ENCODE data around the gene GMPPB. TPM values are rescaled to one million over a fixed set of nuclear protein-coding genes. Genes with fewer than 3 reads are reported as not detected.
"Not testable (repeated sequence)": the region's sequence is repeated elsewhere in the genome, so short reads cannot be mapped to it uniquely, and the experiment has no call there.

GMPPB gene
- total and polyA plus RNA-seq, 8 donors, result 14.4 to 81.7 (median 34.9) TPM

DNA sequence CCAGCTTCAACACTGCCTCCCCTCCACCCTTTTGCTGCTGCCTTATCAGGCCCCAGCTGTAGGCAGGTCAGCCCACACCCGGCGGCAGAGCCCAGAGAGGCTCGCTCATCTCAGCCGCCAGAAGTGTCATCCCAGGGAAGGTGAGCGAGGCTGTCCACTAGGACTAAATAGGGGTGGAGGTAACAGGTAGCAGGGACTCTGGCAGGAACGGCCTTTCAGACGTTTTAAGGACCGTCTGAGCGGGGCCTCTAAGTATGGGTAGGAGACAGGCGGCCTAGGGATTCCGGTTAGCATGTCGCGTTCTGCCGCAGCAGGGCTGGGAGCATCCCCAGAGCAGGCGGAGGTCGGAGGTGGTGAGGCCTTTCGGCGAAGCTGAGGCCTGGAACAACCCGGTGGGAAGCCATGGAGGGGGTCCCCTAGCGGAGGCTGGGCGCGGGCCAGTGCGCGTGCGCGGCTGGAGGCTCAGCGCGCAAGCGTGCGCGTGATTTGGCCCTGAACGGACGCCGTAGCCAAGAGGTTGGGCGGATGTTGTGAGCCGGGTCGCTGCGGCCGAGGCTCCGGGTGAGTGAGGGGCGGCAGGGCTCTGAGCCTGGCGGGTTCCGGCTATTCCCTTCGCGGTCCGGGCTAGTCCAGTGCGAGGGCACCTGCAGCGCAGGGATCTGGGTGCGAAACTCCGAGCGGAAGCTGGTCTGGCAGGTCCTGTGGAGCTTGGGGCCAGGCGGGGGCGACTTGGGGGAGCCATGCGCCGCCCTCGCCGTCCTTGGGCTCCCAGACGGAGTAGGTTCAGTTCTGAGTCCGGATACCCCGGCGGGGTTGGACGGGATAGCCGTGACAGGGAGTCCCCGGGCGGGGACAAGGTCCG is 34.5 kb downstream of the GMPPB start, which contains the start of the genes MST1 and RNF123:
Gene MST1 (minus strand): TSS at position 429 of the 862 bp plus-strand sequence. CDS start 783 bp downstream, outside the sequence.
Gene RNF123 (plus strand): TSS at position 512 of the 862 bp plus-strand sequence. CDS start 1,609 bp downstream, outside the sequence.
- H3K36me3 ChIP-seq, result peaks cover 2 to 10% (median 6%) of the 10 kb centered on the region in 4 donors
- peak; percentile 90 to 98 for DNase-seq
- intact Hi-C loops (cut with DNase I; ENCODE audit: low total_unique reads), result no loop called here
- peaks cover 0 to 22% (median 0%) of the 10 kb centered on the region in 3 donors for H3K27me3 ChIP-seq
- H3K4me3 ChIP-seq, result peak within 1 kb of the TSS; percentile 71 to 95 (median 83)
- WGBS, 5 donors, result 1 to 2% (median 1%) methylated on average over 26 to 66 of the region's 66 CpGs
- peak within 1 kb of the TSS; percentile 77 to 91 (median 88) for H3K27ac ChIP-seq
- H3K9me3 ChIP-seq, result no peaks in the 10 kb centered on the region
- peak; percentile 62 to 96 (median 73) for TF ChIP-seq POLR2AphosphoS5 (IDR thresholded peaks at IDR 0.05)
- TF ChIP-seq EP300 (IDR thresholded peaks at IDR 0.05), result no peak
- TF ChIP-seq, protein P1, sequence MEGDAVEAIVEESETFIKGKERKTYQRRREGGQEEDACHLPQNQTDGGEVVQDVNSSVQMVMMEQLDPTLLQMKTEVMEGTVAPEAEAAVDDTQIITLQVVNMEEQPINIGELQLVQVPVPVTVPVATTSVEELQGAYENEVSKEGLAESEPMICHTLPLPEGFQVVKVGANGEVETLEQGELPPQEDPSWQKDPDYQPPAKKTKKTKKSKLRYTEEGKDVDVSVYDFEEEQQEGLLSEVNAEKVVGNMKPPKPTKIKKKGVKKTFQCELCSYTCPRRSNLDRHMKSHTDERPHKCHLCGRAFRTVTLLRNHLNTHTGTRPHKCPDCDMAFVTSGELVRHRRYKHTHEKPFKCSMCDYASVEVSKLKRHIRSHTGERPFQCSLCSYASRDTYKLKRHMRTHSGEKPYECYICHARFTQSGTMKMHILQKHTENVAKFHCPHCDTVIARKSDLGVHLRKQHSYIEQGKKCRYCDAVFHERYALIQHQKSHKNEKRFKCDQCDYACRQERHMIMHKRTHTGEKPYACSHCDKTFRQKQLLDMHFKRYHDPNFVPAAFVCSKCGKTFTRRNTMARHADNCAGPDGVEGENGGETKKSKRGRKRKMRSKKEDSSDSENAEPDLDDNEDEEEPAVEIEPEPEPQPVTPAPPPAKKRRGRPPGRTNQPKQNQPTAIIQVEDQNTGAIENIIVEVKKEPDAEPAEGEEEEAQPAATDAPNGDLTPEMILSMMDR (IDR thresholded peaks at IDR 0.05), result peak in 2 of 7 experiments; percentile 23 to 37
- TF ChIP-seq POLR2A (IDR thresholded peaks at IDR 0.05), result no peak
- H3K4me1 ChIP-seq, result peaks cover 26 to 52% (median 49%) of the 10 kb centered on the region in 4 donors

GRCh38 chr3:49688338-49689045 is 35.3 kb downstream of the GMPPB start:
- H3K27me3 ChIP-seq, result peaks cover 0 to 22% (median 0%) of the 10 kb centered on the region in 3 donors
- DNase-seq; H3K9me3 ChIP-seq; intact Hi-C loops (cut with DNase I; ENCODE audit: low total_unique reads): not testable (repeated sequence)
- 48 to 72% (median 67%) methylated on average over 3 to 7 of the region's 7 CpGs for WGBS, 5 donors
- H3K36me3 ChIP-seq, result peaks cover 5 to 17% (median 14%) of the 10 kb centered on the region in 4 donors
- peaks cover 26 to 52% (median 49%) of the 10 kb centered on the region in 4 donors for H3K4me1 ChIP-seq
- peak overlapping the region; percentile 71 to 95 (median 83) for H3K4me3 ChIP-seq
- peak overlapping the region in 4 of 5 donors; percentile 77 to 91 (median 86) for H3K27ac ChIP-seq

GRCh38 chr3:49687424-49687795 is 36.3 kb downstream of the GMPPB start:
- H3K27ac ChIP-seq; intact Hi-C loops (cut with DNase I; ENCODE audit: low total_unique reads); H3K9me3 ChIP-seq; DNase-seq: not testable (repeated sequence)
- Histone ChIP-seq H3K4me3 (peak overlapping the region in 1 of 4 donors; percentile 55), H3K27me3 (peaks cover 0 to 22% (median 0%) of the 10 kb centered on the region in 3 donors), H3K4me1 (peaks cover 26 to 52% (median 49%) of the 10 kb centered on the region in 4 donors), H3K36me3 (peaks cover 16 to 28% (median 25%) of the 10 kb centered on the region in 4 donors)
- 84 to 94% (median 93%) methylated on average over 4 to 12 of the region's 12 CpGs for WGBS, 5 donors

GRCh38 chr3:49686769-49687423 is 36.9 kb downstream of the GMPPB start:
- intact Hi-C loops (cut with DNase I; ENCODE audit: low total_unique reads); H3K9me3 ChIP-seq: not testable (repeated sequence)
- peak; percentile 80 to 89 for DNase-seq
- H3K36me3 ChIP-seq, result peaks cover 21 to 33% (median 30%) of the 10 kb centered on the region in 4 donors
- peaks cover 0 to 22% (median 0%) of the 10 kb centered on the region in 3 donors for H3K27me3 ChIP-seq
- H3K4me3 ChIP-seq, result peak overlapping the region; percentile 31 to 55 (median 36)
- WGBS, 5 donors, result 9 to 12% (median 11%) methylated on average over 30 to 44 of the region's 44 CpGs; no CpG with 5 or more reads in 1 of the 5 donors
- peaks cover 26 to 51% (median 48%) of the 10 kb centered on the region in 4 donors for H3K4me1 ChIP-seq
- H3K27ac ChIP-seq, result peak overlapping the region in 2 of 5 donors; percentile 4 to 39

GRCh38 chr3:49686346-49686745 is 37.4 kb downstream of the GMPPB start:
- intact Hi-C loops (cut with DNase I; ENCODE audit: low total_unique reads); H3K9me3 ChIP-seq: not testable (repeated sequence)
- Histone ChIP-seq H3K4me1 (peaks cover 25 to 45% (median 42%) of the 10 kb centered on the region in 4 donors), H3K27me3 (peaks cover 0 to 22% (median 0%) of the 10 kb centered on the region in 3 donors), H3K36me3 (peaks cover 26 to 38% (median 36%) of the 10 kb centered on the region in 4 donors), H3K4me3 (peak overlapping the region; percentile 31 to 55 (median 36)), H3K27ac (peak overlapping the region in 3 of 5 donors; percentile 4 to 54 (median 39))
- peak; percentile 78 to 80 for DNase-seq
- 1 to 6% (median 1%) methylated on average over 7 to 25 of the region's 29 CpGs; no CpG with 5 or more reads in 1 of the 5 donors for WGBS, 5 donors

DNA sequence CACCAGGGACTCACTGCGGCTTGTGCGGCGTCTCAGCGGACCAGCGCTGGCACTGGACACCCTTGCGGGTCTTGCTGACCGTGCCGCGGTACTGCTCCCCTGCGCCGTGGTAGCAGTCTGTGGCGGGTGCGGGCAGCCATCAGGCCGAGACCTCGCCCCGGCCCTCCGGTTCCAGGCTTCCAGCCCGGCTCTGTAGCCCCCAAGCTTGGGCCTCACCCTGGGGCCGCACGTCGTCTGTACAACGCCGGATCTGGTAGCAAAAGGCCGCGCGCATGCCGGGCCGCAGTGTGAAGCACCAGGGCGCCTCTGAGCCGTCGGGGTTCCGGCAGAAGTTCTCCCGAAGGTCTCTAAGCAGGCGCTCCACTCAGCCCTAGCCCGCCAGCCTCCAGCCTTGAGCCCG is 37.9 kb downstream of the GMPPB start:
- H3K27ac ChIP-seq; DNase-seq; H3K9me3 ChIP-seq; intact Hi-C loops (cut with DNase I; ENCODE audit: low total_unique reads): not testable (repeated sequence)
- H3K4me1 ChIP-seq, result peaks cover 20 to 40% (median 37%) of the 10 kb centered on the region in 4 donors
- peak overlapping the region in 2 of 4 donors; percentile 38 to 55 for H3K4me3 ChIP-seq
- H3K36me3 ChIP-seq, result peaks cover 31 to 43% (median 41%) of the 10 kb centered on the region in 4 donors
- peaks cover 0 to 22% (median 0%) of the 10 kb centered on the region in 3 donors for H3K27me3 ChIP-seq
- 7 to 19% (median 14%) methylated on average over 20 to 35 of the region's 36 CpGs for WGBS, 5 donors

- Histone ChIP-seq H3K27me3 (peaks cover 0 to 22% (median 0%) of the 10 kb centered on the region in 3 donors), H3K36me3 (peaks cover 39 to 51% (median 48%) of the 10 kb centered on the region in 4 donors), H3K4me1 (peaks cover 12 to 33% (median 30%) of the 10 kb centered on the region in 4 donors)
- H3K4me3 ChIP-seq; H3K27ac ChIP-seq; H3K9me3 ChIP-seq; DNase-seq; intact Hi-C loops (cut with DNase I; ENCODE audit: low total_unique reads): not testable (repeated sequence)
- WGBS, 5 donors, result 81 to 95% (median 94%) methylated on average over 2 to 10 of the region's 10 CpGs
Observed at GRCh38 chr3:49685103-49685502, 38.6 kb downstream of the GMPPB start.

- H3K4me3 ChIP-seq; intact Hi-C loops (cut with DNase I; ENCODE audit: low total_unique reads); H3K27ac ChIP-seq; H3K9me3 ChIP-seq; DNase-seq: not testable (repeated sequence)
- Histone ChIP-seq H3K27me3 (peaks cover 0 to 22% (median 0%) of the 10 kb centered on the region in 3 donors), H3K36me3 (peaks cover 45 to 57% (median 55%) of the 10 kb centered on the region in 4 donors), H3K4me1 (peaks cover 8 to 29% (median 26%) of the 10 kb centered on the region in 4 donors)
- 80 to 100% (median 88%) methylated on average over 1 to 2 of the region's 2 CpGs for WGBS, 5 donors
Observed at GRCh38 chr3:49684453-49684852, 39.3 kb downstream of the GMPPB start.

All from stomach (tissue), 9 donors.